Ovary (tissue), 10 donors: ENCODE data around the gene DLL3. TPM values are rescaled to one million over a fixed set of nuclear protein-coding genes. Genes with fewer than 3 reads are reported as not detected.
"Not testable (repeated sequence)": the region's sequence is repeated elsewhere in the genome, so short reads cannot be mapped to it uniquely, and the experiment has no call there.

ENCODE experiments used
- DNase-seq, 5 donors: peaks; one replicate each; pipeline ENCODE4 v3.0.0-alpha.2; 2019 to 2020
- H3K27ac ChIP-seq, 2 donors: fragments of 200-600 bp; one replicate each; pipeline versions ENCODE4 v1.5.1 to v1.8.0; 2019 to 2022
- H3K27me3 ChIP-seq: fragments of 200-600 bp; one replicate; pipeline ENCODE4 v1.8.0; 2022
- H3K36me3 ChIP-seq: fragments of 200-600 bp; sonication (generic); one replicate; pipeline ENCODE4 v1.5.1; 2019
- H3K4me1 ChIP-seq: one replicate; pipeline ENCODE4 v1.8.1; 2013; ENCODE audit warnings: mild to moderate bottlenecking, moderate library complexity; ENCODE audit not compliant: insufficient read depth
- H3K4me3 ChIP-seq: fragments of 200-600 bp; sonication (generic); one replicate; pipeline ENCODE4 v1.5.1; 2017
- H3K9me3 ChIP-seq, 2 donors: fragments of 200-600 bp in 1 of 2; sonication (generic) in 1 of 2; one replicate each; pipeline versions ENCODE4 v1.5.1 to v1.8.1; 2013 to 2019; ENCODE audit warnings: mild to moderate bottlenecking in 1 of 2, moderate library complexity in 1 of 2
- EP300 ChIP-seq: sonication (generic); formaldehyde crosslinking; IDR thresholded peaks from one replicate; pipeline ENCODE4 v1.6.1; 2017; ENCODE audit warnings: antibody characterized with exemption
- POLR2A ChIP-seq: fragments of 450-650 bp; IDR thresholded peaks from one replicate; pipeline ENCODE4 v1.6.1; 2017; ENCODE audit warnings: antibody characterized with exemption, mild to moderate bottlenecking, moderate library complexity
- WGBS, 3 donors: extraction: QIAGEN DNeasy Blood & Tissue Kit in 1 of 3; methylation state at CpG; one replicate each; pipeline versions ENCODE4 v1.1.5 to v1.1.7; 2013 to 2017; 5-methylcytosine and 5-hydroxymethylcytosine counted together
- intact Hi-C, 4 donors: fragments of 100-400 bp; cut with DNase I; formaldehyde crosslinking; loops; one replicate each; pipeline versions ENCODE4 v1.11.0 to v1.15.1; 2022 to 2023
- long read RNA-seq, 3 donors: library from polyadenylated mRNA in 2 of 3; unstranded in 2 of 3; transcript quantifications; one replicate each; pipeline ENCODE4 v2.0.0 and lab custom pipeline, GENCODE V29; 2021 to 2026
- polyA plus RNA-seq, 2 donors: library from polyadenylated mRNA; stranded (reverse); fragments of 200-250 nt in 1 of 2; fragments of 350-450 nt in 1 of 2; fragmentation: Illumina TruSeq in 1 of 2; extraction: RNeasy Lipid Tissue Mini Kit (QIAGEN cat#74804) in 1 of 2; gene quantifications; one replicate each; pipeline ENCODE4 v1.2.3, GENCODE V29; 2013 to 2014
- total RNA-seq, 7 donors: library from RNA; depleted of rRNA in 2 of 7; stranded (reverse); fragments of >200 nt in 2 of 7; fragmentation: NEBNext Ultra II Directional in 3 of 7; extraction: Animal tissue kit (Norgen Biotek cat#: 25700) in 3 of 7; gene quantifications; one replicate each; pipeline versions ENCODE4 v1.1.0 to v1.2.4, GENCODE V29; 2016 to 2023
- TF ChIP-seq, protein P1 (sequence below), 3 donors: fragments of 450-650 bp in 2 of 3; fragments of 200-600 bp in 1 of 3; IDR thresholded peaks; one replicate each; pipeline versions ENCODE4 v1.5.1 to v1.8.0; 2016 to 2022; ENCODE audit warnings: antibody characterized with exemption in 3 of 3, mild to moderate bottlenecking in 1 of 3
- donor health status: DM: no; HTN: no; CAD: no; lungs with moderate emphysema.
- donor health status: DM: no; HTN: no; CAD: no.
- donor health status: Bipolar disorder and iron deficiency.
- donor health status: DM: yes; HTN: yes; CAD: no.
- donor health status: DM: no; HTN: no; CAD: no.
- donor health status: DM: yes; HTN: yes; CAD: no.

The DLL3 gene, protein sequence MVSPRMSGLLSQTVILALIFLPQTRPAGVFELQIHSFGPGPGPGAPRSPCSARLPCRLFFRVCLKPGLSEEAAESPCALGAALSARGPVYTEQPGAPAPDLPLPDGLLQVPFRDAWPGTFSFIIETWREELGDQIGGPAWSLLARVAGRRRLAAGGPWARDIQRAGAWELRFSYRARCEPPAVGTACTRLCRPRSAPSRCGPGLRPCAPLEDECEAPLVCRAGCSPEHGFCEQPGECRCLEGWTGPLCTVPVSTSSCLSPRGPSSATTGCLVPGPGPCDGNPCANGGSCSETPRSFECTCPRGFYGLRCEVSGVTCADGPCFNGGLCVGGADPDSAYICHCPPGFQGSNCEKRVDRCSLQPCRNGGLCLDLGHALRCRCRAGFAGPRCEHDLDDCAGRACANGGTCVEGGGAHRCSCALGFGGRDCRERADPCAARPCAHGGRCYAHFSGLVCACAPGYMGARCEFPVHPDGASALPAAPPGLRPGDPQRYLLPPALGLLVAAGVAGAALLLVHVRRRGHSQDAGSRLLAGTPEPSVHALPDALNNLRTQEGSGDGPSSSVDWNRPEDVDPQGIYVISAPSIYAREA
- total RNA-seq: under 1 TPM in 3 of 7 donors, not detected in 4; 0.10 to 0.33 (median 0.24) TPM
- under 1 TPM; 0.10 to 0.22 TPM for polyA plus RNA-seq
- long read RNA-seq, donor 1, partial matches to known transcripts: 1 of 1 reads
- long read RNA-seq, donor 1, other reads (novel, unspliced or antisense): 0 of 1 reads
- long read RNA-seq, donor 2, partial matches to known transcripts: 18 of 20 reads
- long read RNA-seq, donor 2, other reads (novel, unspliced or antisense): 0 of 20 reads
- long read RNA-seq, donor 3, partial matches to known transcripts: 1 of 2 reads
- long read RNA-seq, donor 3, other reads (novel, unspliced or antisense): 0 of 2 reads

DNA sequence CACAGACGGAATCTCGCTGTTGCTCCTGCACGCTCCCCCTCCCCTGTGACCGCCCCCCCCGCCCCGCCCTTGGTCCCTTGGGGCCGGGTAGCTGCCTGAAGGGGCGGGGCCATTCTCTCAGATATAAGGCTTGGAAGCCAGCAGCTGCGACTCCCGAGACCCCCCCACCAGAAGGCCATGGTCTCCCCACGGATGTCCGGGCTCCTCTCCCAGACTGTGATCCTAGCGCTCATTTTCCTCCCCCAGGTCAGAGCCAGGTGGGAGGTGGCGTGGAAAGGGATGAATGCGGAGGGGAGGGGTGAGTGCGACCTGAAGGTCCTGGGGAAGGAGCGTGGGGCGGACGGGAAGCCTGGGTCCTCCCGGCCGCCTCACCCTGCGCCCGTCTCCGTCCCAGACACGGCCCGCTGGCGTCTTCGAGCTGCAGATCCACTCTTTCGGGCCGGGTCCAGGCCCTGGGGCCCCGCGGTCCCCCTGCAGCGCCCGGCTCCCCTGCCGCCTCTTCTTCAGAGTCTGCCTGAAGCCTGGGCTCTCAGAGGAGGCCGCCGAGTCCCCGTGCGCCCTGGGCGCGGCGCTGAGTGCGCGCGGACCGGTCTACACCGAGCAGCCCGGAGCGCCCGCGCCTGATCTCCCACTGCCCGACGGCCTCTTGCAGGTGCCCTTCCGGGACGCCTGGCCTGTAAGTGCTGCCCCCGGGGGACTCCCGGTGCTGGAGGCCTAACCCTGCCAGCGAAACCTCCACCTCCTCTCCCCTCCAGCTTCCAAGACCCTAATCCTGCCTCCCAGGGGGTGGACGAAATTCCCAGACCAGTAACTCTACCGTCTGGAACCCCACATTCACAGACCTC is at the start of gene DLL3:
Gene DLL3 (plus strand): TSS at position 150 of the 845 bp plus-strand sequence. CDS start 28 bp downstream, at position 178.
- Histone ChIP-seq H3K27ac (no peak within 1 kb of the TSS), H3K4me1 (no peaks in the 10 kb centered on the region), H3K27me3 (peaks cover 4% of the 10 kb centered on the region), H3K9me3 (no peaks in the 10 kb centered on the region), H3K4me3 (no peak within 1 kb of the TSS), H3K36me3 (no peaks in the 10 kb centered on the region)
- no peak for DNase-seq
- TF ChIP-seq, protein P1, sequence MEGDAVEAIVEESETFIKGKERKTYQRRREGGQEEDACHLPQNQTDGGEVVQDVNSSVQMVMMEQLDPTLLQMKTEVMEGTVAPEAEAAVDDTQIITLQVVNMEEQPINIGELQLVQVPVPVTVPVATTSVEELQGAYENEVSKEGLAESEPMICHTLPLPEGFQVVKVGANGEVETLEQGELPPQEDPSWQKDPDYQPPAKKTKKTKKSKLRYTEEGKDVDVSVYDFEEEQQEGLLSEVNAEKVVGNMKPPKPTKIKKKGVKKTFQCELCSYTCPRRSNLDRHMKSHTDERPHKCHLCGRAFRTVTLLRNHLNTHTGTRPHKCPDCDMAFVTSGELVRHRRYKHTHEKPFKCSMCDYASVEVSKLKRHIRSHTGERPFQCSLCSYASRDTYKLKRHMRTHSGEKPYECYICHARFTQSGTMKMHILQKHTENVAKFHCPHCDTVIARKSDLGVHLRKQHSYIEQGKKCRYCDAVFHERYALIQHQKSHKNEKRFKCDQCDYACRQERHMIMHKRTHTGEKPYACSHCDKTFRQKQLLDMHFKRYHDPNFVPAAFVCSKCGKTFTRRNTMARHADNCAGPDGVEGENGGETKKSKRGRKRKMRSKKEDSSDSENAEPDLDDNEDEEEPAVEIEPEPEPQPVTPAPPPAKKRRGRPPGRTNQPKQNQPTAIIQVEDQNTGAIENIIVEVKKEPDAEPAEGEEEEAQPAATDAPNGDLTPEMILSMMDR (IDR thresholded peaks at IDR 0.05): no peak
- TF ChIP-seq EP300 (no peak), POLR2A (no peak)
- WGBS, 3 donors: 0 to 2% (median 1%) methylated on average over 49 to 60 of the region's 60 CpGs
- intact Hi-C loops: no loop called here

DNA sequence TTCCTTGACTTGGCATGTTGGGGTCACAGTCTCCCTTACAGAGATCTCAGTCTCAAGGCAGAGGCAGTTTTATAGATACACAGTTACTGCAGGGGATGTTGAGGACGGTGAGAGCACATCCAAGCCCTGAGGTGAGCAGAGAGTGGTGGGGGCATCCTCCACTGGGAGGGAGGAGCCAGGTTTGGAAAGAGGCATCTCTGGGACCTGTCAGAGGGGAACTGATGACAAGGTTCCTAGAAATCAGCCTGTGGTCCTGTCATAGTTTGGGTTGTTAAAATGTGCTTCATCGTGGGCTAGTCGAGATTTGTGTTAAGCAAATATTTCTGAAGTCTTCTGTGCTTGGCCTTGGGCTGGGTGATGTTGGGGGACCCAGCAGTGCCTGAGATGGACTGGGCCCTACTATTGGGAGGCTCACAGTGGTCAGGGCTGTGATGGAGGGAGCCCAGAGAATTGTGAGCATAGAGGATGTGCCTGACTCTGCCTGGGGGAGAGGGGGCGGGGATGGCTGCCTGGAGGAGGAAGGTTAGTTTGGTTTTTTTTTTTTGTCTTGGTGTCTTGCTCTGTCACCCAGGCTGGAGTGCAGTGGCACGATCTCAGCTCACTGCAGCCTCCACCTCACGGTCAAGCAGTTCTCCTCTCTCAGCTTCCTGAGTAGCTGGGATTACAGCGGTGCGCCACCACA is 49.5 kb upstream of the DLL3 start:
- DNase-seq: no peak
- Histone ChIP-seq H3K27ac (no peak overlapping the region), H3K27me3 (no peaks in the 10 kb centered on the region), H3K4me1 (peaks cover 7% of the 10 kb centered on the region), H3K9me3 (no peaks in the 10 kb centered on the region), H3K36me3 (no peaks in the 10 kb centered on the region), H3K4me3 (no peak overlapping the region)
- WGBS, 3 donors: 71 to 79% (median 74%) methylated on average over 8 of the region's 8 CpGs
- no peak for TF ChIP-seq POLR2A
- no peak for TF ChIP-seq EP300
- TF ChIP-seq, protein P1 (IDR thresholded peaks at IDR 0.05): no peak
- intact Hi-C loops: loop anchor here in 2 of 4 donors (5.0 to 10.0 kb wide), 2 partner anchors 83 to 86 kb away; partner anchors contain the start of gene EID2B (in 2 of the 2)

DNA sequence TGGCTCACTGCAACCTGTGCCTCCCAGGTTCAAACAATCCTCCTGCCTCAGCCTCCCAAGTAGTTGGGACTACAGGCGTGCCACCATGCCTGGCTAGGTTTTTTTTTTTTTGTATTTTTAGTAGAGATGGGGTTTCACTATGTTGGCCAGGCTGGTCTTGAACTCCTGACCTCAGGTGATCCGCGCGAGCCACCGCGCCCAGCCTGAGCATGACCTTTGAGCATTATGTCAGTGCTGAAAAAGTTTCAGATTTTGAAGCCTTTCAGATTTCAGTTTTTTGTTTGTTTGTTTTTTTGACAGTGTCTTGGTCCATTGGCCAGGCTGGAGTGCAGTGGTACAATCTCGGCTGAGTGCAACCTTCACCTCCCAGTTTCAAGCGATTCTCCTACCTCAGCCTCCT is 47.5 kb upstream of the DLL3 start:
- H3K4me3 ChIP-seq, H3K9me3 ChIP-seq, H3K27ac ChIP-seq, H3K27me3 ChIP-seq, DNase-seq, intact Hi-C loops, H3K4me1 ChIP-seq, H3K36me3 ChIP-seq: not testable (repeated sequence)
- 90 to 93% (median 92%) methylated on average over 8 of the region's 8 CpGs for WGBS, 3 donors

DNA sequence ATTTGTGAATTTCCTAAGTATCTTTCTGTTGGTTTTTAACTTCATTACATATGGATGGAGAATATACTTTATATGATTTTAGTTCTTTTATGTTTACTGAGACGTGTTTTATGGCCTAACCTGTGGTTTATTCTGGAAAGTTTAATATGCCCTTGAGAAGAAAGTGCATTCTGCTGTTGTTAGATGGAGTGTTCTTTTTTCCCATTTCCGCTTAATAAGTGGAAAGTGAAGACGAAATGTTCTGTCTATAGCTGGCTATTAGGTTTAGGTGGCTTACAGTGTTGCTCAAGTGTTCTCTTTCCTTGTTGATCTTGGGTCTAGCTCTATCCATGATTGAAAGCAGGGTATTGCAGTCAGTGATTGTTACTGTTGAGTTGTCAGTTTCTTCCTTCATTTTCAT is 35.3 kb upstream of the DLL3 start:
- Histone ChIP-seq H3K36me3 (no peaks in the 10 kb centered on the region), H3K27me3 (no peaks in the 10 kb centered on the region), H3K9me3 (no peaks in the 10 kb centered on the region), H3K4me1 (no peaks in the 10 kb centered on the region), H3K27ac (no peak overlapping the region), H3K4me3 (no peak overlapping the region)
- WGBS, 3 donors: 70 to 88% (median 73%) methylated on average over 3 of the region's 3 CpGs
- TF ChIP-seq EP300: no peak
- intact Hi-C loops: no loop called here
- DNase-seq: no peak
